Gastrocnemius medialis (tissue), 4 donors: ENCODE data around the gene SNX24.

ENCODE experiments used
- CTCF ChIP-seq, 5 experiments: fragments of 450-650 bp in 3 of 5; fragments of 200-600 bp in 2 of 5; sonication (generic) in 2 of 5; IDR thresholded peaks in 4 of 5; conservative IDR thresholded peaks in 1 of 5; 1 replicate in 4 of 5; 2 replicates in 1 of 5; pipeline ENCODE4 v1.5.1; 2016 to 2019; ENCODE audit warnings: antibody characterized with exemption in 5 of 5, mild to moderate bottlenecking in 3 of 5, moderate library complexity in 3 of 5
- POLR2A ChIP-seq, 2 donors: fragments of 450-650 bp; IDR thresholded peaks; one replicate each; pipeline ENCODE4 v1.6.1; 2017; ENCODE audit warnings: antibody characterized with exemption in 2 of 2, mild to moderate bottlenecking in 2 of 2, moderate library complexity in 2 of 2

GRCh38 chr5:123037104-123037418 lies 191.6 kb downstream of the SNX24 start:
- TF ChIP-seq CTCF (IDR thresholded peaks at IDR 0.05 in 4 of 5, conservative IDR thresholded peaks at IDR 0.05 in 1 of 5) (no peak), POLR2A (IDR thresholded peaks at IDR 0.05) (no peak)
